ENCODE measurements around the gene DNAJC18.

- TF ChIP-seq ETS1 (IDR thresholded peaks at IDR 0.05) (no peak), CTCF (conservative IDR thresholded peaks at IDR 0.05; ENCODE audit: low read depth in 2 of 2) (no peak), EZH2 (IDR thresholded peaks at IDR 0.05; ENCODE audit: low read depth, unreplicated experiment) (no peak), STAT1 (IDR thresholded peaks at IDR 0.05; ENCODE audit: unreplicated experiment) (no peak), POLR2AphosphoS5 (IDR thresholded peaks at IDR 0.05; ENCODE audit: low read depth) (no peak), EZH2phosphoT487 (IDR thresholded peaks at IDR 0.05; ENCODE audit: unreplicated experiment) (no peak), REST (IDR thresholded peaks at IDR 0.05; ENCODE audit: unreplicated experiment) (no peak), ZNF114 (CRISPR knock-in tag; IDR thresholded peaks at IDR 0.05) (no peak), ZNF331 (CRISPR knock-in tag; IDR thresholded peaks at IDR 0.05; ENCODE audit: low read depth) (no peak)
Measured at GRCh38 chr5:139371482-139372435, 67.6 kb downstream of the DNAJC18 start.
